Neutrophil (primary cell): ENCODE measurements around the gene CPAMD8.

ENCODE experiments used
- H3K27ac ChIP-seq: fragments of 200-600 bp; sonication (generic); 2 replicates; pipeline ENCODE4 v1.5.1; 2016; ENCODE audit warnings: mild to moderate bottlenecking, moderate library complexity
- H3K27me3 ChIP-seq: fragments of 200-600 bp; sonication (generic); 2 replicates; pipeline ENCODE4 v1.6.0; 2016; ENCODE audit warnings: mild to moderate bottlenecking
- H3K36me3 ChIP-seq: fragments of 200-600 bp; sonication (generic); 2 replicates; pipeline ENCODE4 v1.5.1; 2017
- H3K4me1 ChIP-seq, 2 experiments: fragments of 200-600 bp in 1 of 2; sonication (generic) in 1 of 2; 1 replicate in 1 of 2; 2 replicates in 1 of 2; pipeline versions ENCODE4 v1.5.1 to v1.6.1; 2013 to 2016; ENCODE audit warnings: low read depth in 1 of 2, low read length in 1 of 2, mild to moderate bottlenecking in 1 of 2, moderate library complexity in 1 of 2; ENCODE audit not compliant: control insufficient read depth in 1 of 2, insufficient read depth in 1 of 2
- H3K4me3 ChIP-seq, 2 experiments: fragments of 200-600 bp in 1 of 2; sonication (generic) in 1 of 2; 1 replicate in 1 of 2; 2 replicates in 1 of 2; pipeline ENCODE4 v1.5.1; 2013 to 2016; ENCODE audit warnings: low read depth in 1 of 2, low read length in 1 of 2, mild to moderate bottlenecking in 1 of 2, moderate library complexity in 1 of 2
- H3K9me3 ChIP-seq: fragments of 200-600 bp; sonication (generic); 2 replicates; pipeline ENCODE4 v1.5.1; 2016
- CTCF ChIP-seq: fragments of 200-600 bp; sonication (generic); IDR thresholded peaks from 2 replicates; pipeline ENCODE4 v1.5.1; 2016; ENCODE audit warnings: antibody characterized with exemption

CPAMD8 gene

DNA sequence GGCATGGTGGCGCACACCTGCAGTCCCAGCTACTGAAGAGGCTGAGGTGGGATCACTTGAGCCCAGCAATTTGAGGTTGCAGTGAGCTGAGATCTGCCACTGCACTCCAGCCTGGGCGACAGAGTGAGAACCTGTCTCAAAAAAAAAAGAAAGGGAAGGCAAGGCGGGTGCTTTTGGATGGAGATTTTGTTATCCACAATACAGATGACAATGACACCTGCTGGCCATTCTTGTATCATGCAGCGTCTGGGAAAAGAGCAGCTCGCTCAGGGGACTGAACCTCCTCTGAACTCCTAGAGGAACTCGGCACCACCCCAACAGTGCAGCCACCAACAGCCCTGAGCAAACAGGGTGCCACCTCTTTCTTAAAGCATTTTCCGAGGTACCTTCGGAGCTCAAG lies 25.8 kb upstream of the CPAMD8 start:
- Histone ChIP-seq H3K36me3 (peaks cover 69% of the 10 kb centered on the region), H3K27me3 (no peaks in the 10 kb centered on the region), H3K27ac (no peak overlapping the region), H3K4me1 (no peaks in the 10 kb centered on the region), H3K9me3 (no peaks in the 10 kb centered on the region), H3K4me3 (no peak overlapping the region)
- TF ChIP-seq CTCF, result peak; percentile 39

DNA sequence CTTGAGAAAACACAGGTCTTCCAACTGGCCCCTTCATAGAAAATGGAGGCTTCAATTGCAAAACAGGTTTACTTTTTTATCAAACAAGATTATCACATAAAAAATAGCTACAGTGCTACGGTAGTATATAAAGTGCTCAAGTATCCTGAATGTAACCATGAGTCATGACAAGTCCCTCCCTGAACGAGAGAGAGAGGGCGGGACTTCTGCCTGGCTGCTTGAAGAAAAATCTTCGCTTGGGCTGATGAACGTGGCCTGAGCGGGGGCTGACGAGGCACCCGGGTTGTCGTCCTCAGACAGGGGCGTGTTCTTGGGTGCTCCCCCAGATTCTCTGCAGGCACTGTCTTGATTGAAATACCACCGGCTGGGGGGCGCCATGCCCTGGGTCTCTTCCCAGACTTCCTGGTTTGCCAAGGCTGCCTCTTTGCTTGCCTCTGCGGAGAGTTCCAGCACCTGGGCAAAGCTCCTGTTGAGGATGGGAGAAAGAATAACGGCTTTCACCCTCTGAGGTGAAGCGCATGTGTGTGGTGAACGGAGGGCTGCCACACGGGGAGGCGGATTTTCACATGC lies 23.2 kb upstream of the CPAMD8 start:
- Histone ChIP-seq H3K27ac (no peak overlapping the region), H3K27me3 (no peaks in the 10 kb centered on the region), H3K4me1 (no peaks in the 10 kb centered on the region), H3K36me3 (peaks cover 55% of the 10 kb centered on the region), H3K9me3 (no peaks in the 10 kb centered on the region), H3K4me3 (no peak overlapping the region)
- no peak for TF ChIP-seq CTCF

- TF ChIP-seq CTCF, result no peak
- Histone ChIP-seq H3K27ac (no peak overlapping the region), H3K4me3 (no peak overlapping the region), H3K4me1 (no peaks in the 10 kb centered on the region), H3K36me3 (peaks cover 51% of the 10 kb centered on the region), H3K27me3 (no peaks in the 10 kb centered on the region), H3K9me3 (no peaks in the 10 kb centered on the region)
Observed at GRCh38 chr19:17048885-17049453, 22.4 kb upstream of the CPAMD8 start.

GRCh38 chr19:17045907-17046502 lies 19.4 kb upstream of the CPAMD8 start:
- peaks cover 29% of the 10 kb centered on the region for H3K36me3 ChIP-seq
- H3K4me1 ChIP-seq, result no peaks in the 10 kb centered on the region
- H3K9me3 ChIP-seq, result no peaks in the 10 kb centered on the region
- peaks cover 14% of the 10 kb centered on the region for H3K27me3 ChIP-seq
- TF ChIP-seq CTCF, result no peak
- H3K4me3 ChIP-seq, result no peak overlapping the region
- no peak overlapping the region for H3K27ac ChIP-seq

DNA sequence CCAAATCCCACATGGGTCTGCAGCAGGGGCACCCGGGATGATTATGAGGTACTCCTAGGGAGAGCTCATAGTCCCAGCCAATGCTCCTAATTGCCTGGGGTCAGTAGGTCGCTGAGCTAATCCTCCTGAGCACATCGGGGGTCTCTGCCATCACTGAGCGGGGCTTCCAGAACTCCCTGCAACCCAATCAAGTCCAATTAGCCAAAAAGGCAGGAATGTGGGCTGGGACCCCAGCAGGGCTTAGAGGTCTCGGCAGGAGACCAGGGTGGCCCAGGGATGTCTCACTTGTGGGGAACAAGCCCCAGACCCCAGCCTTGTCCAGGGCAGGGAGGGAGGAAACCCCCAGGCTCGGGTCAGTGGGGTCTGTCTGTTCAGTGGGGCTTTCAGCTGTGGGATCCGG lies 17.1 kb upstream of the CPAMD8 start:
- Histone ChIP-seq H3K36me3 (peaks cover 6% of the 10 kb centered on the region), H3K9me3 (no peaks in the 10 kb centered on the region), H3K4me1 (no peaks in the 10 kb centered on the region), H3K27me3 (peaks cover 14% of the 10 kb centered on the region), H3K27ac (no peak overlapping the region), H3K4me3 (no peak overlapping the region)
- TF ChIP-seq CTCF, result no peak
